Type B pancreatic cell (in vitro differentiated cells): ENCODE data around the gene NPAS3. TPM values are rescaled to one million over a fixed set of nuclear protein-coding genes. Genes with fewer than 3 reads are reported as not detected.
"Not testable (repeated sequence)": the region's sequence is repeated elsewhere in the genome, so short reads cannot be mapped to it uniquely, and the experiment has no call there.

ENCODE experiments used
- DNase-seq: peaks from one replicate; pipeline ENCODE4 v3.0.0; 2021; ENCODE audit warnings: mixed read lengths; ENCODE audit not compliant: unreplicated experiment; ENCODE audit errors: extremely low spot score
- H3K27ac Mint-ChIP-seq: 2 replicates; pipeline ENCODE4 v1.8.0; 2021; ENCODE audit warnings: mild to moderate bottlenecking, mixed read lengths
- H3K27me3 Mint-ChIP-seq: 2 replicates; pipeline ENCODE4 v1.8.0; 2021; ENCODE audit warnings: mixed read lengths
- H3K36me3 Mint-ChIP-seq: 2 replicates; pipeline ENCODE4 v1.8.0; 2021; ENCODE audit warnings: mixed read lengths
- H3K4me1 Mint-ChIP-seq: one replicate; pipeline ENCODE4 v1.8.0; 2021; ENCODE audit warnings: mixed read lengths; ENCODE audit not compliant: unreplicated experiment
- H3K4me3 Mint-ChIP-seq: 2 replicates; pipeline ENCODE4 v1.8.0; 2021; ENCODE audit warnings: mild to moderate bottlenecking, mixed read lengths
- H3K9me3 Mint-ChIP-seq: 2 replicates; pipeline ENCODE4 v1.8.0; 2021; ENCODE audit warnings: mixed read lengths
- CTCF ChIP-seq: fragments of 200-600 bp; sonication (generic); conservative IDR thresholded peaks from 2 replicates; pipeline ENCODE4 v1.5.0; 2021; ENCODE audit warnings: antibody characterized with exemption, mild to moderate bottlenecking
- total RNA-seq: library from RNA; stranded (reverse); gene quantifications from 2 replicates; pipeline ENCODE4 v1.2.1, GENCODE V29; 2021; ENCODE audit warnings: low replicate concordance

Gene NPAS3
- total RNA-seq, 1 donor from 2014 or later: 8.7 TPM

- Mint-ChIP-seq H3K27ac (no peak overlapping the region), H3K4me3 (no peak overlapping the region), H3K9me3 (no peaks in the 10 kb centered on the region), H3K27me3 (no peaks in the 10 kb centered on the region), H3K36me3 (no peaks in the 10 kb centered on the region), H3K4me1 (no peaks in the 10 kb centered on the region)
- no peak for TF ChIP-seq CTCF
- no peak for DNase-seq
Measured at GRCh38 chr14:33070475-33070874, 131.8 kb downstream of the NPAS3 start.

GRCh38 chr14:33073023-33073422 is 134.3 kb downstream of the NPAS3 start:
- H3K9me3 Mint-ChIP-seq: no peaks in the 10 kb centered on the region
- H3K27me3 Mint-ChIP-seq: no peaks in the 10 kb centered on the region
- H3K27ac Mint-ChIP-seq: no peak overlapping the region
- H3K4me3 Mint-ChIP-seq: no peak overlapping the region
- no peaks in the 10 kb centered on the region for H3K4me1 Mint-ChIP-seq
- no peak for DNase-seq
- TF ChIP-seq CTCF: no peak
- no peaks in the 10 kb centered on the region for H3K36me3 Mint-ChIP-seq

- Mint-ChIP-seq H3K27ac (no peak overlapping the region), H3K4me1 (no peaks in the 10 kb centered on the region), H3K9me3 (no peaks in the 10 kb centered on the region), H3K27me3 (no peaks in the 10 kb centered on the region), H3K36me3 (no peaks in the 10 kb centered on the region), H3K4me3 (no peak overlapping the region)
- DNase-seq: no peak
- TF ChIP-seq CTCF: no peak
Measured at GRCh38 chr14:33081259-33081658, 142.6 kb downstream of the NPAS3 start.

GRCh38 chr14:33085799-33086198 is 147.1 kb downstream of the NPAS3 start:
- no peak for DNase-seq
- Mint-ChIP-seq H3K9me3 (peaks cover 8% of the 10 kb centered on the region), H3K27me3 (no peaks in the 10 kb centered on the region), H3K4me1 (no peaks in the 10 kb centered on the region), H3K27ac (no peak overlapping the region), H3K4me3 (no peak overlapping the region), H3K36me3 (no peaks in the 10 kb centered on the region)
- no peak for TF ChIP-seq CTCF

- not testable (repeated sequence) for H3K27ac Mint-ChIP-seq, H3K4me3 Mint-ChIP-seq, H3K9me3 Mint-ChIP-seq, DNase-seq, H3K4me1 Mint-ChIP-seq, H3K36me3 Mint-ChIP-seq, H3K27me3 Mint-ChIP-seq
Measured at GRCh38 chr14:33088274-33088673, 149.6 kb downstream of the NPAS3 start.

GRCh38 chr14:33098016-33098415 is 159.3 kb downstream of the NPAS3 start:
- Mint-ChIP-seq H3K9me3 (no peaks in the 10 kb centered on the region), H3K27ac (no peak overlapping the region), H3K27me3 (no peaks in the 10 kb centered on the region), H3K4me1 (no peaks in the 10 kb centered on the region), H3K4me3 (no peak overlapping the region), H3K36me3 (peaks cover 3% of the 10 kb centered on the region)
- no peak for TF ChIP-seq CTCF
- no peak for DNase-seq
